Placental pericyte (primary cell): Measurements from ENCODE around the gene VEGFB. TPM values are rescaled to one million over a fixed set of nuclear protein-coding genes. Genes with fewer than 3 reads are reported as not detected.

Experiments used
- total RNA-seq: library from RNA; depleted of rRNA; stranded (reverse); fragments of >200 nt; gene quantifications from 2 replicates; pipeline ENCODE4 v1.2.3, GENCODE V29; 2012

VEGFB gene, protein sequence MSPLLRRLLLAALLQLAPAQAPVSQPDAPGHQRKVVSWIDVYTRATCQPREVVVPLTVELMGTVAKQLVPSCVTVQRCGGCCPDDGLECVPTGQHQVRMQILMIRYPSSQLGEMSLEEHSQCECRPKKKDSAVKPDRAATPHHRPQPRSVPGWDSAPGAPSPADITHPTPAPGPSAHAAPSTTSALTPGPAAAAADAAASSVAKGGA
- 29.3 and 57.1 TPM in 2 replicates for total RNA-seq

DNA sequence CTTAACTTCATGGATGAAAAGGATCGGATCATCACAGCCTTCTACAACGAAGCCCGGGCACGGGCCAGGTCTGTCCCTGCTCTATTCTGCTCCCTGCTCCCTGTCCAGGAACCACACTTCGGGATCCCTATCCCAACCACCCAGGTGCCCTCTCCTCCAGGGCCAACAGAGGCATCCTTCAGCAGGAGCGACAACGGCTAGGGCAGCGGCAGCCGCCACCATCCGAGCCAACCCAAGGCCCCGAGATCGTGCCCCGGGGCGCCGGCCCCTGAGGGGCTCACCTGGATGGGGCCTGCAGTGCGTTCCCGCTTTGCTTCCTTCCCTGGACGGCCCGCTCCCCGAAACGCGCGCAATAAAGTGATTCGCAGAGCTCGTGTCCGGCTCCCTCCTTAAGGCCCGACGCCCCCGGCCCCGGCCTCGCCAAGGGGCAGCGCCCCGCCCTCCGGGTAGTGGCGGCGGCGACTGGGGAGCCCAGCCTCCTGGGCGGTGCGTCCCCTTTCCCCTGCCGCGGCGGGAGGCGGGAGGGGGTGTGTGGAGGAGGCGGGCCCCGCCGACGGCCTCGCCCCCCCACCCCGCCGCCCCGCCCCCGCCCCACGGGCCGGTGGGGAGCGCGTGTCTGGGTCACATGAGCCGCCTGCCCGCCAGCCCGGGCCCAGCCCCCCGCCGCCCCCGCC is at the start of gene VEGFB:
VEGFB (plus strand) TSS at position 672 of the 674 bp plus-strand sequence. CDS start 250 bp downstream, outside the sequence.

DNA sequence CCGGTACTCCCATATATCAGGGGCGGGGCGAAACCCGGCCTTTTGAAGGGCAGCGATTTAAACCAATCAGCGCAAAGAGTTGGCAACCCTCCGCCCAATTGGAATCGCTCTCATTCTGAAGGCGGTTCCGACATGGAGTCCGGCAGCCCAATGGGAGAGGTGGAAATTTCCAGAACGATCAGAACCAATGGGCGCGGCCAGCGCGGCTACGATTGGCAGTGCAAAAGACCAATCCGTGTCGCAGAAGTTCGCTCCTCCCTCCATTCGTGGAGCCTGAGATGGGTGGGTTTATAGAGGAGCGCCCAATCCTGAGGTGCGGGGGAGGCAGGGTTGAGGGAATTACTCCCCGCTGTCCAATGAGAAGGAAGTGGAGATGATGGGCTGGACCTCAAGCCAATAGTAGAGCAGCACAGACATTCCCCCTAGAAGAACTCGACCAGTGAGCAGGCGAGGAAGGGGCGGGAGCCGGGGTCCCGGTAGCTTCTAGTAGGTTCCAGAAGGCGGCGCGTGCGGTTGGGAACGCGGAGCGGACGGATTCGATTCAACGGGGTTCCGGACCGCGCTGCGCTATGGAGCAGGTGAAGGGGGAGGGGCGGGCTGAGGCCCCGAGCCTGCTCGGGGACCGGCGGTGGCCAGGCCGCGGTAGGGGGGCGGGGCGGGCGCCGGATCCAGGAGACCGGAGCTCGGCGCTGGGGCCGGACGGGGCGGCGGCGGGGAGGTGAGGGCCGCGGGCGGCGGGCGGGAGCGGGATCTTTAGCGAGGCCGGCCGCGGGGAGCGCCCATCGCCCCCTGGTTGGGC is 48.5 kb upstream of the VEGFB start, which contains the start of gene STIP1:
STIP1 (plus strand) TSS at position 479 of the 799 bp plus-strand sequence; CDS start at position 570, 91 bp downstream.

DNA sequence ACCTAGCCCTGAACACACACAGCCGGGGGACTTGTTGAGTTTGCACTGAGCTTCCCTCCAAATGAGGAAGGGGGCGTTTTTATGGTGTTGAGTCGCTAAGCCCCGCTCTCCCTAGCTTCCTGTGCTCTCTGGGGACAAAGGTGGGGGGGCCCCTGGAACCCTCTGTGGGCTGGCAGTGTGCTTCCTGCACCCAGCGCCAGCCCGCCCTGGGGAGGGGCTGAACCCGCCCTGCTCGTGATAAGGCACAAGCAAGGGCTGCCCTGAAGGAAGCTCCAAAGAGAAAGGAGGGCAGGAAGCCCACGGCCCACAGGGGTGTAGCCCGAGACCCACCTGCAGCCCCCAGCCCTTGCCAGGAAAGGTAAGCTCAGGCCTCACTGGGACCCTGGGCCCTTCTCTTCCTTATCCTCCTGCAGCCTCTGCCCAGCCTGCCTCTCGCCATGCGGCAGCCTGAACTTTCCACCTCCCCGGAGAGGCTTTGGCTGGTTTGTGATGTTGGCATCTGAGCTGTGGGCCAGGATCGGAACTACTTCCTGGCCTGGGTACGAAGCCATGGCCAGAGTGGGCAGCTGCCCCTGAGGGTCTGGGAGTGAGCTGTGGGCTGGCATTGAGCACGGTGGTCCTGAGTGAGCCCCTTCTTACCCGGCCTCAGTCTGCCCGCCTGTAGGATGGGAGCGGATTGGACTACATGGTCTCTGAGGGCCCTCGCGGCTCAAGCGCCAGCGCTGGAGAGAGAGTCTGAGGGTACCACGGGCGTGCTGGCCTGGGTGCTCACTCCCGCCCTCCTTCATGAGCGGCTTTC is 27.7 kb upstream of the VEGFB start, which contains the start of gene FERMT3:
FERMT3 (plus strand) TSS at position 265 of the 799 bp plus-strand sequence. CDS start 644 bp downstream, outside the sequence.

DNA sequence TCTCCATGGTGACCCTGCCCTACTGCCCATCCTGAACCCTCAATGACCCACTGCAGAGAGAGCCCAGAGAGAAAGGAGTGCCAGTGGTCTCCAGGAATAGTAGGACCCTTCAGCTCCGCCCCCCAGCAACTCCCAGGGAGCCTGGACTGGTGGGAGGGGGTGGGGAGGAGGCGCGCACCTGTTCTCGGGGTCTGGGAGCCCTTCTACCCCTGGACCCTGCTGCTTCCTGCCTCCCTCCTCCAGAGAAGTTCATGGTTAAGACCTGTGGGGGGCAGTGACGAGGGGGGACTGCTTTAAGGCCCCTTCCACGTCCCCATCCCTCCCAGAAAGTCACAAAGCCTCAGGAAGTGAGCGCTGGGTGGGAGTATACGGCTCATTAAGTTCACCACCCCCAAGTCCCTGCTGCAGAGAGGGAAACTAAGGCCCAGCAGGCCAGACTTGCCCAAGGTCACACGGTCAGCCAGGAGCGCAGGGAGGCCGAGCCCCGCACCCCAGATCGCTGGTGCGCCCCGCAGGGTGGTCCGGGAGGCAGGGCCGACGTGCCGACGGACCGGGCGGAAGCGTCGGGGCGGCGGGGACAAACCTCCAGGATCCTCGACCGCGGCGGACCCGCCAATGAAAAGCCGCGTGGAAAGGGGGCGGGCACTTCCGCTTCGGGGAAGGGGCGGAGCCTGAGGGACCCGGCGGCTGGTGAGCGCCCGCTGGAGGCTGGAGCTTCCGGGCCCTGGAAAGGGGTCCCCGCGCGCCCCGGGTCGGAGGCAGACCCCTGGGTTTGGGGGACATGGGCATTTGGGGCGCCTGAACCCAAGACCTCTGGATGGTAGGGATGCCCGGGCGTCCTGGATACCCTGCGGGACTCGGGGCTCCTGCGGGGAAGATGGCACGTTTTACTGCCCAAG is 8.5 kb upstream of the VEGFB start, which contains the start of the genes NUDT22 and TRPT1:
NUDT22 (plus strand) TSS at position 667 of the 899 bp plus-strand sequence. CDS start 379 bp downstream, outside the sequence.
TRPT1 (minus strand) TSS at position 579 of the 899 bp plus-strand sequence; CDS start at position 253, 326 bp downstream.

DNA sequence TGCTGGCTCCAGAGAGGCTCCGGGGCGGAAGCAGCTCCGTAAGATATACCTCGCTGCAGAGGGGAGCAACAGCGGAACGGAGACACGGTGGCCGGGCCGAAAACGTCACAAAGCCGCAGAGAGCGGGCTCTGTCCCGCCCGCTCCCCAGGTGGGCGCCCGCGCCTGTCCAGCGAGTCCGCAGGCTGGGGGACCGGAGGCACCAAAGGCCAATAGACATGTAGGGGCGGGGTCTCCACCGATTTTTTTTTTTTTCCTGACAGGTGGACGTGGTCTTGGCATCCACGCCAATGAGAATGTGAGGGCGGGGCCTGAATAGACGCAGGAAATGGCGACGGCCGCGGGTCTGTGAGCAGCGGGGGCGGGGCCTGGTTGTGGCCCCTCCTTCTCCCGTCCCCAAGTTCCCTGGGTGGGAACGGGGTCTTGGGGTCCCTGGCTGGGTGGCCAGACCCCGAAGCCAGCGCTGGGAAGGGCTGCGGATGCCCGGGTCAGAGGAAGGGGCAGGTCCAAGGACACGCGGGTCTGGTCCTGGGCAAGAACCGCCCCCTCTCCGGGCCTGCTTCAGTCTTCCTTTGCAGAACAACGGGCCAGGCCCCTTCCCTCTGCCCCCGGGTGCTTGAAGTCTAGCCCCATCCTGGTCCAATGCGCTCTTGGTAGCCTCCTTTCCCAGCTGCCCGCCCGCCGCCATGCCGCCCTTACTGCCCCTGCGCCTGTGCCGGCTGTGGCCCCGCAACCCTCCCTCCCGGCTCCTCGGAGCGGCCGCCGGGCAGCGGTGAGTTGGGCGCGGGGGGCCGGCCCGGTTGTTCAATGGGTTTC is 4.0 kb upstream of the VEGFB start, which contains the start of gene DNAJC4:
DNAJC4 (plus strand) TSS at position 378 of the 814 bp plus-strand sequence; CDS start at position 685, 307 bp downstream.

DNA sequence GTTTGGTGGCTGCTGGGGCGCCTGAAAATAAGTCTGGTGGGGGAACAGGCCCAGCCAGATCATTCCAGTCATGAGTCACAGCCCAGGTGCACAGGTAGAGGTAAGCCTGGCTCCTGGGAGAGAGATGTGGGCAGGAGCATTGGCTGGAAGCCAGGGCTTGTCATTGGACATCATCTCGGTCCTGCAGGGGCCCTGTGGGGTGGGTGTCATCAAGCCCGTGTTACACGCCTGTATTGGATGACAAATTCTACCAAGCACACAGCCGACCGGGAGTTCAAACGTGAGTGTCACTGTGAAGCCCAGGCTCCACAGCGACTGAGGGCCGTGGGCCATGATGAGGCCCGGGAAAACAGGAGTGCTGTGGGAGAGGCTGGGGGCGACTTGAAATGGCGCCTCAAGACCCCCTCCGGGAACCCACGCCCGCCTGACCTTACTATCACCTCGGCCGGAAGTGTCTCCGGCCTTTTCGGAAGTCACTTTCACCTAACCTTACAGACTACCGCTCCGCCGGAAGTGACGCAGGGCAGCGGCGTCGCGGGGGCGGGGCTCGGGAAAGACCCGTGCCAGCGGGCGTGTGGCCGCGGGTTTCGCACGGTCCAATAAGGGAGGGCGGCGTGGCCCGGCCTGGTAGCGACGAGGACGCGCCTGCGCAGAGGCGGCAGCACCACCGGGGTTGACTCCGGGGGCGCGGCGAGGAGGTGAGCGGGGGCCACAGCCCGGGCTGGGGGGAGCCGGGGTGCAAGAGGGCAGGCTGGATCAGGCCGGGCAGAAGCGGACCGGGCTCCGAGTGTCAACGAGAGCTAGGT is 6.3 kb downstream of the VEGFB start, which contains the start of gene FKBP2:
FKBP2 (plus strand) TSS at position 661 of the 806 bp plus-strand sequence. CDS start 1,293 bp downstream, outside the sequence.

DNA sequence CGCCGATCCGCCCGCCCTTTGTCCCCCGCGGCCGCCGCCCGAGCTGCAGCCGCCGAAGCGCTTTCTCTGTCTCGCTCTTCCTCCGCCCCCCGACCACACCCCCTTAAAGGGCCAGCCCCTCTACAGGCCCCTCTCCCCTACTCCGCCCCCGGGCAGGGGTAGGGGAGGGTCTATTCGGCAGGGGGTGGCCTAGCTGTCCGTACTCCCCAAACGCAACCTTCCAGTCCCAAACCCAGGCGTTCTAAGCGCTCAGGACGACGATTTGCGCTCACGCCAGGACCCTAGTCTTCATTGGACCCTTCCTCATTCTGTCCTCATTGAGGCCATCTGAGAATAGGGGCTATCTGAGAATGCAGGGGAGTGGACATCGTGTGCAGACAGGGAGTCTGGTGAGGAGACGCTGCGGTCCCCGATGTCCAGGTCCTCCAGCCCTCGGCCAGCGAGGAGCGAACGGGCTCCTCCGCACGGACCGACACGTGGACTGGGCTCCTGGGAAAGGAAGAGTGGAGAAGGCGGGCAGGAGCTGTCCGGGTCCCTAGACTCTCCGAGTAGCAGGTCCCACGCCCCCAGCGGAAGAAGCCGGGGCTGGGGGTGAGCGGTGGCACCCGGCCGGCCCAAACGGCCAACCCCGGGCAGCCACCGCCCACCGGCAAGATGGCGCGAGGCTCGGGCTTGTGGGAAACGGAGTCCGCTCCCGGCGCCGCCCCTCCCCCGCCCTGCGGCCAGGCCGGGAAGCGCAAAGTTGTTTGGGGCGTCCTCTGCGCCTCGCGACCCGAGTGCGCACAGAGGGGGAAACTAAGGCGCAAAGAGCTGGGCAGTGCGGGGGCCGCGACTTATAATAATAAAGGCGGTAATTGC is 12.7 kb downstream of the VEGFB start, which contains the start of gene PPP1R14B:
PPP1R14B (minus strand) TSS at position 73 of the 858 bp plus-strand sequence. CDS start 270 bp downstream, outside the sequence.

DNA sequence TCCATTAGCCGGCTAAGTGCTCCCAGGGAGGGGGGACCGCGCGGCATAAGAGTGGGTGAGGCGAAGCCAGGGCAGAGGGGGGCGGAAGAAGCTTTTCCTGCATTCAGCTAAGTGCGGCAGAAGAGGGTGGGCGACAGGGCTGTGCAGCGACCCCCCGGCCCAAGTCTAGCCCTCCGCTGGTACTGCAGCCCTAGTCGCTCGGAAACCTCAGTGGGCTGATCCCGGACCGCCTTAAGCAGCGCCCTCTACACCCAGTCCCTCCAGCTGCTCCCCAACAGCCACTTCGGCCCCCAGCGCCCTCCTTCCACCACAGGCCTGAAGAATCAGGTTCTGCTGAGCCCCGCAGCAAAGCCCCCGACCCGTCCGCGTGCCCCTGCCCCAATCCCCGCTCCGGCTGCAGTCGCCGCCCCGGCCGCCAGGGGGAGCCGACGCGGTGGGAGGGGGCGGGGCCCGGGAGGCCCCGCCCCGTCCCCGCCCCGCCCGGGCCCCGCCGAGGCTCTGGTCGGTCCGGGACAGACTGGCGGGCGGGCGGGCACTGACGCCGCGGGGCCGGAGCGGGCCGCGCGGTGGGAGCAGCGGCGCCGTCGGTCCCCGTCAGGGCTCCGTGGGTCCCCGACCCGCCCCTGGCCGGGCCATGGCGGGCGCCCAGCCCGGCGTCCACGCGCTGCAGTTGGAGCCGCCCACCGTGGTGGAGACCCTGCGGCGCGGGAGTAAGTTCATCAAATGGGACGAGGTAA is 16.8 kb downstream of the VEGFB start, which contains the start of gene PLCB3:
PLCB3 (plus strand) TSS at position 515 of the 737 bp plus-strand sequence; CDS start at position 635, 120 bp downstream.

DNA sequence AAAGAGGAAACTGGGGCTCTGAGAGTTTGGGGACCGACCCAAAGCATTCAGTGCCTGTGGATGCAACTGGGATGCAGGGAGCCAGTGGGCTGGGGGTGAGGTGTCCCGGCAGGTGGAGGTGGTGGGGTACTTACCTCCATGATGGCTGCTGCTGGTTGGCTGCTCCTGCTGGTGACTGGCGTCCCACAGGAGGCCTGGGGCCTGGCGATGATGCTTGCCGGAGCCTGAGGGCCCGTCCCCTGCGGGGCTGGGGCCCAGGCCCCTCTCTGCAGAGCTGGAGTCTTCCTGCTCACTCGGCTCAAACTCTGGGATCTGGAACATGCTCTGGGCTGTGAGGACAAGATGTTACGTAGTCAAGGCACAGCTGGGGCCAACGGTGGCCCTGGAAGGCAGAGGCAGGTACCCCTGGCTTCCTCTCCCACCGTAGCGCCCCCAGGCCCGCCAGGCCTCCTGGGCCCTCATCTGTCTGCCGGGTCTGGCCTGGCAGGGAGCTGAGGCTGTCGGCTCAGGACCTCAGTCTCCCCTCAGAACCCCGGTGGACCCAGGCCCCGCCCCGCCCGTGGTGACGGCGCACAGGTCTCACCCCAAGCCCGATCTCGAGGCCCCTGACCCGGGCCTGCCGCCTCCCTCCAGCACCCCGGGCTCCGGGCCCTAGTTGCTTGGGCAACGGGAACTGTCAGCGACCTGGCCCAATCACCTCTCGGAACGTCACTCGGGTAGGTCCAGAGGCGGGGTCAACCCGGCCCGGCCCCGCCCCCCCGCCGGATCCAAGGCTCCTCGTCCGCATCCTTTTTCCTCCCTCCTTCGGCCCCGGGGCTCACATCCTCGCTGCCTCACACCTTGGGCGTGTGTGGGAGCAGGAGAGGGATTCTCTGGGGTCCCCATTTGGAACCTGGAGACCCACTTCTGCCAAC is 49.9 kb downstream of the VEGFB start, which contains the start of gene BAD:
BAD (minus strand) TSS at position 618 of the 914 bp plus-strand sequence; CDS start at position 321, 297 bp downstream.

DNA sequence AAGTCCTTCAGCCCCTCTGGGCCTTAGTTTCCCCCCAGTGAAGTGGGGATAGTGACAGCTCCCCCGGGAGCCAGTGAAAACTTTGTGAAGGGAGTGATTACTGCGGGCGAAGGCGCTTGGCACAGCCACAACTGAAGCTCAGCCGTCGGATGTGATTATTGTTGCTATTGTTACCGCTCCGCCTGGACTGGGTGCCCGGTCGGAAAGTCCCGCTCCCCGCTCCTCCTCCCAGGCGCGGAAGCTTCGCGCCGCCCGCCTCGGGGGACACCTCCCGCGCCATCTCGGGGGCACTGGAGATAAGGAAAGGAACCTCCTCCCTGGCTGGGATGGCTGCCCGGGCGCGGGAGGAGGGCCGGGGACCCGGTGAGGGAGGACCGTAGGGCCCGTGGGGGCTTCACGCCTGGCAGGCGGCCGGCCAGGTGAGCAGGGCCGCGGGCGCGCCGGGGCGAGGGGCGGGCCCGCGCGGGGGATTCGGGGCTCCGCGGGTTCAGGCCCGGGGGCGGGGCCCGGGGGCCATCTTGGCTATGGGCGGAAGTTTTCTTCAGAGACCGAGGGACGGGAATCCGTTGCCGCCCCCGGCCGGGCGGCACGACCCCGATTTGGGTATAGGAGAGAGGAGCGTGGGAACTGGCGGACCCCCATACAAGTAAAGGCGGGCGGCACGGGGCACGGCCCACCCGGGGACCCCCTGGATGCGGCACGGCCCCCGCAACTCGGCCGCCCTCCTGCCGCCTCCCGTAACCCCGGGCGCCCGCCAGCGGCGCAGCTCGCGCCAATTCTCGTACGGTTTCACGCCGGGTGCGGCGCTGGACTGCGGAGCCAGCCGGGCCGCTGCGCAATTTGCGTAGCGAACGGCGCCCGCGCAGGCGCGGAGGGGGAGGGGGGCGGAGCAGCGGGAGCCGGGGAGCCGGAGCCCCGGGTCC is 50.8 kb downstream of the VEGFB start, which contains the start of gene GPR137:
GPR137 (plus strand) TSS at position 887 of the 923 bp plus-strand sequence. CDS start 677 bp downstream, outside the sequence.

